ENCODE results near the gene PTBP1.
"Not testable (repeated sequence)": the region's sequence is repeated elsewhere in the genome, so short reads cannot be mapped to it uniquely, and the experiment has no call there.

The PTBP1 gene

GRCh38 chr19:853614-854220 lies 56.5 kb downstream of the PTBP1 start:
- DNase-seq (ENCODE audit: low read depth in 2 of 2) = not testable (repeated sequence)

- DNase-seq (ENCODE audit: low read depth in 2 of 2) = no peak
These were observed 57.3 kb downstream of the PTBP1 start for GRCh38 chr19:854549-854948.

- DNase-seq (ENCODE audit: low read depth in 2 of 2) = no peak
These were observed 57.9 kb downstream of the PTBP1 start for GRCh38 chr19:855142-855541.

GRCh38 chr19:855566-856120 lies 58.4 kb downstream of the PTBP1 start:
- no peak for DNase-seq (ENCODE audit: low read depth in 2 of 2)

- no peak for DNase-seq (ENCODE audit: low read depth in 2 of 2)
These were observed 61.0 kb downstream of the PTBP1 start for GRCh38 chr19:858284-858683.

GRCh38 chr19:858868-859843 lies 61.9 kb downstream of the PTBP1 start, which contains the start of gene CFD:
Gene CFD, plus strand, starts transcription at chr19:859664. Its CDS starts 26 bp downstream, at chr19:859690.
- no peak for DNase-seq (ENCODE audit: low read depth in 2 of 2)

- no peak for DNase-seq (ENCODE audit: low read depth in 2 of 2)
These were observed 64.0 kb downstream of the PTBP1 start for GRCh38 chr19:861141-861755.
